Hepatocyte (in vitro differentiated cells): ENCODE measurements around the gene POLR2E.

ENCODE experiments used
- EZH2 ChIP-seq: fragments of 200-600 bp; sonication (generic); IDR thresholded peaks from 2 replicates; pipeline ENCODE4 v1.6.1; 2016; ENCODE audit warnings: antibody characterized with exemption, mild to moderate bottlenecking, borderline replicate concordance
- EZH2phosphoT487 ChIP-seq: fragments of 200-600 bp; sonication (generic); IDR thresholded peaks from one replicate; pipeline ENCODE4 v1.6.1; 2018; ENCODE audit warnings: antibody characterized with exemption, mild to moderate bottlenecking, low read depth, moderate library complexity; ENCODE audit not compliant: unreplicated experiment, severe bottlenecking
- TF ChIP-seq, protein P1 (sequence below): fragments of 200-600 bp; sonication (generic); IDR thresholded peaks from 2 replicates; pipeline ENCODE4 v1.5.1; 2016; ENCODE audit warnings: antibody characterized with exemption, mild to moderate bottlenecking; ENCODE audit not compliant: poor library complexity

GRCh38 chr19:1107661-1108261 is 12.6 kb upstream of the POLR2E start:
- TF ChIP-seq, protein P1, sequence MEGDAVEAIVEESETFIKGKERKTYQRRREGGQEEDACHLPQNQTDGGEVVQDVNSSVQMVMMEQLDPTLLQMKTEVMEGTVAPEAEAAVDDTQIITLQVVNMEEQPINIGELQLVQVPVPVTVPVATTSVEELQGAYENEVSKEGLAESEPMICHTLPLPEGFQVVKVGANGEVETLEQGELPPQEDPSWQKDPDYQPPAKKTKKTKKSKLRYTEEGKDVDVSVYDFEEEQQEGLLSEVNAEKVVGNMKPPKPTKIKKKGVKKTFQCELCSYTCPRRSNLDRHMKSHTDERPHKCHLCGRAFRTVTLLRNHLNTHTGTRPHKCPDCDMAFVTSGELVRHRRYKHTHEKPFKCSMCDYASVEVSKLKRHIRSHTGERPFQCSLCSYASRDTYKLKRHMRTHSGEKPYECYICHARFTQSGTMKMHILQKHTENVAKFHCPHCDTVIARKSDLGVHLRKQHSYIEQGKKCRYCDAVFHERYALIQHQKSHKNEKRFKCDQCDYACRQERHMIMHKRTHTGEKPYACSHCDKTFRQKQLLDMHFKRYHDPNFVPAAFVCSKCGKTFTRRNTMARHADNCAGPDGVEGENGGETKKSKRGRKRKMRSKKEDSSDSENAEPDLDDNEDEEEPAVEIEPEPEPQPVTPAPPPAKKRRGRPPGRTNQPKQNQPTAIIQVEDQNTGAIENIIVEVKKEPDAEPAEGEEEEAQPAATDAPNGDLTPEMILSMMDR, result no peak
- no peak for TF ChIP-seq EZH2
- no peak for TF ChIP-seq EZH2phosphoT487
